Stimulated activated naive CD8-positive, alpha-beta T cell treated with anti-CD3 and anti-CD28 coated beads, Interleukin-15, Interleukin-2, amounts not matched to agents 100 ng/mL and 50 ng/mL, for 24 hours (primary cell): ENCODE measurements around the gene FILIP1.

Experiments
- H3K27ac Mint-ChIP-seq: one replicate; pipeline ENCODE4 v1.8.0; 2021; ENCODE audit warnings: mild to moderate bottlenecking, mixed read lengths
- H3K27me3 Mint-ChIP-seq: one replicate; pipeline ENCODE4 v1.8.0; 2021; ENCODE audit warnings: mixed read lengths
- H3K36me3 Mint-ChIP-seq: one replicate; pipeline ENCODE4 v1.8.0; 2021; ENCODE audit warnings: low read depth, mixed read lengths
- H3K4me1 Mint-ChIP-seq: one replicate; pipeline ENCODE4 v1.8.0; 2021; ENCODE audit warnings: low read depth, mixed read lengths
- H3K4me3 Mint-ChIP-seq: one replicate; pipeline ENCODE4 v1.8.0; 2021; ENCODE audit warnings: mild to moderate bottlenecking, mixed read lengths
- H3K9me3 Mint-ChIP-seq: one replicate; pipeline ENCODE4 v1.8.0; 2021; ENCODE audit warnings: mixed read lengths

FILIP1 gene

DNA sequence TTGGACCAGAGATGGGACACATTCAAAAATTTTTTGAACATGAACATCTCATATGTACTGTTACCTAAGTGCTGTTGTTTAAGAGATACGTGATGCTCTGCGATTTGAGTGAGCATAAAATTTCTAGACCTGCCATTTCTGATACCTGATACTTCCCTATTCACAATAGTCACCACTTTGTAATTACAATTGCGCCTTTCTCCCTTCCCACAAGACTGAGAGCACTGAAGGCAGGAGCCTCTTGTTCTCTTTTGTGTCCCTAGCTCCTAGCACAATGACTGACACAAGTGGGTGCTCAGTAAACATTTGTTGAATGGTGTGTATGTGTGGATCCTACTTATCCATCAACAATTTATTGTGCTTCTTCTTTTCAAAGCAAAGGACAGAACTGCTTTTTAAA, 116.2 kb downstream of the FILIP1 start:
- no peak overlapping the region for H3K4me3 Mint-ChIP-seq
- H3K27me3 Mint-ChIP-seq = peaks cover 13% of the 10 kb centered on the region
- H3K36me3 Mint-ChIP-seq = no peaks in the 10 kb centered on the region
- no peak overlapping the region for H3K27ac Mint-ChIP-seq
- H3K9me3 Mint-ChIP-seq = no peaks in the 10 kb centered on the region
- H3K4me1 Mint-ChIP-seq = no peaks in the 10 kb centered on the region

GRCh38 chr6:75376347-75377024, 117.1 kb downstream of the FILIP1 start:
- Mint-ChIP-seq H3K27me3 (peaks cover 10% of the 10 kb centered on the region), H3K36me3 (no peaks in the 10 kb centered on the region), H3K4me3 (no peak overlapping the region), H3K27ac (no peak overlapping the region), H3K4me1 (no peaks in the 10 kb centered on the region), H3K9me3 (no peaks in the 10 kb centered on the region)

DNA sequence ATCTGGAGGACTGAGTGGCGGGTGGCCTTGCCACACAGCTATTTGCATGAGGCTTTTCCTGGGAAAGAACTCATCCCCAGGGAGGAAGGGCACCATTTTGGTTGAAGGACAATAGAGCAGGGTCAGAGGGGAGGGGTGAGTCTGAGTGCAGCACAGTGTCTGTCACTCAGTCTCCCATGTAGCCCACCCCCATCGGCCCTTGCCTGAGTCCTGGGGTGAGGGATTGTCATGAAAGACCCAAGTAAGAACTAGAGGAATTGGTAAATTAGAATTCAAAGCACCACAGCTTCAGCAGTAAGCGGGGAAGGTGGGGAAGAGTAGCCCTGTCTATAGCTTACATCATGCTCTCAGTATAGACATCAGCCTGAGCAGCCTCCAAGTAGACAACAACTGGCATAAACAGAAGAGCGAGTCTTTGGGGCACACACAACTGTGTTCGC, 118.6 kb downstream of the FILIP1 start:
- Mint-ChIP-seq H3K36me3 (no peaks in the 10 kb centered on the region), H3K4me1 (no peaks in the 10 kb centered on the region), H3K9me3 (no peaks in the 10 kb centered on the region), H3K27me3 (peaks cover 10% of the 10 kb centered on the region), H3K27ac (no peak overlapping the region), H3K4me3 (no peak overlapping the region)

GRCh38 chr6:75372884-75373283, 120.7 kb downstream of the FILIP1 start:
- Mint-ChIP-seq H3K27ac (no peak overlapping the region), H3K4me3 (no peak overlapping the region), H3K36me3 (no peaks in the 10 kb centered on the region), H3K9me3 (no peaks in the 10 kb centered on the region), H3K4me1 (no peaks in the 10 kb centered on the region), H3K27me3 (peaks cover 3% of the 10 kb centered on the region)

GRCh38 chr6:75370011-75370410, 123.6 kb downstream of the FILIP1 start:
- no peaks in the 10 kb centered on the region for H3K9me3 Mint-ChIP-seq
- no peaks in the 10 kb centered on the region for H3K36me3 Mint-ChIP-seq
- H3K27me3 Mint-ChIP-seq = peaks cover 7% of the 10 kb centered on the region
- H3K4me3 Mint-ChIP-seq = no peak overlapping the region
- H3K27ac Mint-ChIP-seq = no peak overlapping the region
- no peaks in the 10 kb centered on the region for H3K4me1 Mint-ChIP-seq

DNA sequence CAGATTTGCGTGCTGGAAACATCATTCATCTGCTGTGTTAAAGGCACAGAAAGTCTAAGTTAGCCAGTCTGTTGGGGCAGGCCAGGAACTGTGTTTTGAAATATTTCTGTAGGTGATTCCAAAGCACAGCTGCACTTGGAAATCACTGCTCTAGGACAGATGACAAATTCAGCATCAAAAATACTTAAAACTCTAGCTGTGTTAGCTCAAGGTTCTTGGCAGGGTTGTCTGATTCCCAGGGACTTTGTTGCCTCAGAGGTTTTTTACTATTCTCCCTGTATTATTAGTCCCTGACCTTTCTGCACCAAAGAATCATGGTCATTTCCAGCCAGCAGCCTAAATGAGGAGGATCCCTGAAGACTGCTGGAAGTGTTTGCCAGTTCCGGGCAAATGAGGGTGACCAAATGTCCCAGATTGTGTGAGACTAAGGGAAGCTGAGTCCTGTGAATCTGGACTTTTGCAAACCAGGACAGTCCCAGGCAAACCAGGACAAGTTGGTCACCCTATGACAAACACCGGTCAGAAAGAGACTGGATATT, 124.7 kb downstream of the FILIP1 start:
- Mint-ChIP-seq H3K4me3 (no peak overlapping the region), H3K27ac (no peak overlapping the region), H3K27me3 (peaks cover 7% of the 10 kb centered on the region), H3K36me3 (no peaks in the 10 kb centered on the region), H3K4me1 (no peaks in the 10 kb centered on the region), H3K9me3 (no peaks in the 10 kb centered on the region)

- Mint-ChIP-seq H3K36me3 (no peaks in the 10 kb centered on the region), H3K4me1 (no peaks in the 10 kb centered on the region), H3K4me3 (no peak overlapping the region), H3K9me3 (no peaks in the 10 kb centered on the region), H3K27ac (no peak overlapping the region), H3K27me3 (peaks cover 7% of the 10 kb centered on the region)
These were observed 125.3 kb downstream of the FILIP1 start for GRCh38 chr6:75368151-75368779.

- Mint-ChIP-seq H3K4me3 (no peak overlapping the region), H3K4me1 (no peaks in the 10 kb centered on the region), H3K9me3 (no peaks in the 10 kb centered on the region), H3K36me3 (no peaks in the 10 kb centered on the region), H3K27me3 (peaks cover 5% of the 10 kb centered on the region), H3K27ac (no peak overlapping the region)
These were observed 130.3 kb downstream of the FILIP1 start for GRCh38 chr6:75363304-75363703.

- Mint-ChIP-seq H3K9me3 (no peaks in the 10 kb centered on the region), H3K27me3 (peaks cover 42% of the 10 kb centered on the region), H3K27ac (no peak overlapping the region), H3K4me3 (no peak overlapping the region), H3K36me3 (no peaks in the 10 kb centered on the region), H3K4me1 (no peaks in the 10 kb centered on the region)
These were observed 140.0 kb downstream of the FILIP1 start for GRCh38 chr6:75353644-75354043.

DNA sequence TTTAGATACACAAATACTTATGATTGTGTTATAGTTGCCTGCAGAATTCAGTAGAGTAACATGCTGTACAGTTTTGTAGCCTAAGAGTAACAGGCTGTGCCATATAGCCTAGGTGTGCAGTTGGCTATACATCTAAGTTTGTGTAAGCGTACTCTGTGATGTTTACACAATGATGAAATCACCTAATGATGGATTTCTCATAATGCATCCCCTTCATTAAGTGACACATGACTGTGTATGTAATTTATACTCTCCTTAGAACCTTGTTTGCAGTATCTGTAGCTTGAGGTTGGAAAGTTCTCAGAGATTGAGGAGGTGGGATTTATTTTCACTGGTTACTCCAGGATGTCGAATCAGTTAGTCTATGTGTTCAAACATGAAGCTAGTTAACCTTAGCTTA, 142.0 kb downstream of the FILIP1 start:
- H3K36me3 Mint-ChIP-seq = no peaks in the 10 kb centered on the region
- no peak overlapping the region for H3K4me3 Mint-ChIP-seq
- H3K27me3 Mint-ChIP-seq = peaks cover 40% of the 10 kb centered on the region
- no peak overlapping the region for H3K27ac Mint-ChIP-seq
- H3K4me1 Mint-ChIP-seq = no peaks in the 10 kb centered on the region
- no peaks in the 10 kb centered on the region for H3K9me3 Mint-ChIP-seq

DNA sequence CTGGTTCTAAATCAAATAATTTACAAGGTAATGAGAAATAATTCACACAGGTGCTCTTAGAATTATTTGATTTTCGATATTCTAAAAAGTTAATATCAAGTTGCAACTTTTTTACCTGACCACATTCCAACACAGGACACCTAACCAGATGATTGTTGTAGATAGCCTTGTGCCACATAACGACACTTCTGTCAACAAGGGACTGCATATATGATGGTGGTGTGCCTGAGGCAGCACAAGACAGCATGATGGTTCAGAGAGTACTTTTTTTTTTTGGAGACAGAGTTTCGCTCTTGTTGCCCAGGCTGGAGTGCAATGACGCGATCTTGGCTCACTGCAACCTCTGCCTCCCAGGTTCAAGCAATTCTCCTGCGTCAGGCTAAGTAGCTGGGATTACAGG, 142.8 kb downstream of the FILIP1 start:
- Mint-ChIP-seq H3K9me3 (no peaks in the 10 kb centered on the region), H3K4me1 (no peaks in the 10 kb centered on the region), H3K4me3 (no peak overlapping the region), H3K27ac (no peak overlapping the region), H3K36me3 (no peaks in the 10 kb centered on the region), H3K27me3 (peaks cover 41% of the 10 kb centered on the region)

DNA sequence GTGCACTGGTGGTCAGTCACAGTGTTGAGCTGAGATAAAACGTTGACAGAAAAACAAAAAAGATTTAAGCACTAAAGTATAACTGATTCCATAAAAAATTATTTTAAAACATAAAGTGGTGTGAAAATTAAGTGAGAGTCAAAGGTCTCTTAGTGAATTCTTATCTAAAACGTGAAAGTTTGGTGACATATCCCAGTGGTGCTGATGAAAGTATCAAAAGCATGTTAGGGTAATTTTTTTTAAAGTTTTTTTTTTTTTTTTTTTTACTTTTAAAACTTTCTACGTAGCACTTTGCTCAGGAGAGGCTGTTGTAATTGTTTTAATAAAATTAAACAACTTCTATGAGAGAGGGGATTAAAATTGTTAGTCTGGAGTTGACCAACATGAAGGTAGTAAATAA, 143.4 kb downstream of the FILIP1 start:
- H3K27me3 Mint-ChIP-seq = peaks cover 41% of the 10 kb centered on the region
- no peak overlapping the region for H3K4me3 Mint-ChIP-seq
- no peaks in the 10 kb centered on the region for H3K9me3 Mint-ChIP-seq
- no peaks in the 10 kb centered on the region for H3K4me1 Mint-ChIP-seq
- H3K27ac Mint-ChIP-seq = no peak overlapping the region
- no peaks in the 10 kb centered on the region for H3K36me3 Mint-ChIP-seq

GRCh38 chr6:75349262-75349984, 144.2 kb downstream of the FILIP1 start:
- Mint-ChIP-seq H3K36me3 (no peaks in the 10 kb centered on the region), H3K27ac (no peak overlapping the region), H3K4me1 (no peaks in the 10 kb centered on the region), H3K9me3 (no peaks in the 10 kb centered on the region), H3K4me3 (no peak overlapping the region), H3K27me3 (peaks cover 38% of the 10 kb centered on the region)

DNA sequence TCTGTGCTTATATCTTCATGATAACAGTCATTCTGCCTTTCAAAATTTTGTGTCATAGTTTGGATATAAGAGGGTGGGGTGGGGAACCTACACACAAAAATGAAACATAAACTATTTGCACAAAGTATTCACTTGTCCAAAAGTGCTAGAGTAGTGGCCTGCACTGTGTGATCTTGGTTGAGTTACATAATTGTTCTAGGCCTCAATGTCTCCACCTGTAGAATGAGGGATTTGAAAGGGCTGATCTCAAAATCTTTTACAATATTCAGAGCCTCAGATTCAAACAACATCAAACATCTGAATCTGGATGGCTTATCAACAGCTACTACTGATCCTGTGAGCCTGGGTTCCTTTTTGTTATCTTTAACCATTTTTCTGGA, 144.7 kb downstream of the FILIP1 start:
- Mint-ChIP-seq H3K27me3 (peaks cover 38% of the 10 kb centered on the region), H3K4me3 (no peak overlapping the region), H3K4me1 (no peaks in the 10 kb centered on the region), H3K36me3 (no peaks in the 10 kb centered on the region), H3K9me3 (no peaks in the 10 kb centered on the region), H3K27ac (no peak overlapping the region)

DNA sequence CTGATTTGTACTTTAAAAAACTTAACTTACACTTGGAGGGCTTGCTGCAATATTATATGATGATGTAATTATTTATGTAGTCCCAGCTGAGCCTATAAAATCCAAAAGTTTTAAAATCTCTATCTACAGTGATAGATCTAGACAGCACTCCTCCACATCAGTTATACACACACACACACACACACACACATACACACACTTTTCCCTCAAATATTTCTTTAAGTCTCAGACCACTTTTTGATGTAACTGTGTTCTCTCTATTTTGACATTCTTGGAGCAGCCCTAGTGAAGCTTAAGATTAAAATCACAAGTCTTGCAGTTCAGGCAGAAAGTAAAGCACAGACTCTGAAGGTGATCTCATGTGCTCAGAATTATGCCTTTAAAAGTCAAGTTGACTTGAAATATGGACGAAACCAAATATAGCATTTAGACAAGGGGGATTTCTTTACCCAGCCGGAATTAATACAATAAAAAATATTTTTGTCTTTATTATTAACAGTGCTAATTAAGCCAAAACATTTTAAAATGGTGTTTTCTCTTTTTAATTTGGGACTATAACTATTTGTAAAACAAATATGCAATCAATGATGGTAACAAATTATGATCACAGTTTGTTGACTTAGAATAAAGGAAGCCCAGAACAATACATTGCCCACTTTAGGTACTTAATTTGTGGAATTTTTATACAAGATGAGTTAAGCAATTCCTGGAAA, 145.5 kb downstream of the FILIP1 start:
- no peak overlapping the region for H3K27ac Mint-ChIP-seq
- H3K4me3 Mint-ChIP-seq = no peak overlapping the region
- H3K27me3 Mint-ChIP-seq = peaks cover 38% of the 10 kb centered on the region
- H3K36me3 Mint-ChIP-seq = no peaks in the 10 kb centered on the region
- H3K9me3 Mint-ChIP-seq = no peaks in the 10 kb centered on the region
- no peaks in the 10 kb centered on the region for H3K4me1 Mint-ChIP-seq
